ENCODE measurements around the gene HPS3. TPM values are rescaled to one million over a fixed set of nuclear protein-coding genes. Genes with fewer than 3 reads are reported as not detected.

The HPS3 gene
- 6.8 and 20.9 TPM in 2 replicates for total RNA-seq

GRCh38 chr3:149129326-149130205 lies at the start of gene HPS3:
HPS3 (plus strand) TSS chr3:149129638; CDS start chr3:149129724, 86 bp downstream.

GRCh38 chr3:149086232-149086988 lies 43.0 kb upstream of the HPS3 start, which contains the start of gene HLTF:
HLTF (minus strand) TSS chr3:149086533; CDS start chr3:149086336, 197 bp downstream.

GRCh38 chr3:149221783-149222517 lies 92.5 kb downstream of the HPS3 start, which contains the start of gene CP:
CP (minus strand) TSS chr3:149221829; CDS start chr3:149221792, 37 bp downstream.

Other genes starting within 250 kb of the HPS3 start
- 31.4 and 32.5 TPM in 2 replicates for gene GYG1, start 138.1 kb upstream of the HPS3 start, total RNA-seq
- gene HLTF, start 43.1 kb upstream of the HPS3 start, total RNA-seq = 15.4 and 22.1 TPM in 2 replicates
- gene CP, start 92.2 kb downstream of the HPS3 start, total RNA-seq = 9.7 TPM in 1 of 2 replicates, not detected in the other
- not detected in 2 replicates for gene TM4SF18, start 204.0 kb downstream of the HPS3 start, total RNA-seq
- gene TM4SF1, start 248.0 kb downstream of the HPS3 start, total RNA-seq = 33.5 and 121 TPM in 2 replicates

Measured in nasal cavity respiratory epithelium epithelial cell of viscerocranial mucosa (primary cell).